Adrenal gland (tissue), 5 donors: Measurements from ENCODE around the gene FOXI1.

Experiments used
- CTCF ChIP-seq, 6 experiments: fragments of 450-650 bp in 4 of 6; fragments of 200-600 bp in 2 of 6; sonication (generic) in 1 of 6; IDR thresholded peaks; 1 replicate in 5 of 6; 2 replicates in 1 of 6; pipeline versions ENCODE4 v1.5.1 to v1.8.0; 2016 to 2021; ENCODE audit warnings: antibody characterized with exemption in 6 of 6, mild to moderate bottlenecking in 2 of 6, moderate library complexity in 1 of 6
- POLR2A ChIP-seq, 2 donors: fragments of 450-650 bp; IDR thresholded peaks; one replicate each; pipeline ENCODE4 v1.6.1; 2017; ENCODE audit warnings: antibody characterized with exemption in 2 of 2, mild to moderate bottlenecking in 2 of 2, moderate library complexity in 1 of 2
- donor health status: DM: no; HTN: no; CAD: no.

- TF ChIP-seq CTCF (IDR thresholded peaks at IDR 0.05) (no peak), POLR2A (IDR thresholded peaks at IDR 0.05) (no peak)
These were observed 2.6 kb downstream of the FOXI1 start for GRCh38 chr5:170108266-170108785.
